GM12878 (cell line): Measurements from ENCODE around the gene PCSK5. TPM values are rescaled to one million over a fixed set of nuclear protein-coding genes. Genes with fewer than 3 reads are reported as not detected.

Experiments
- ATAC-seq: fragments of 200-7000 bp; cut with Tn5 transposase; 3 replicates; pipeline ENCODE4 v1.9.1; 2020; ENCODE audit warnings: mild to moderate bottlenecking, moderate library complexity
- BruUV-seq: library from RNA; stranded (reverse); fragments of 400-500 nt; replicated peaks from 2 replicates; lab custom pipeline; 2021; lab: Mats Ljungman, UMichigan
- CTCF ChIA-PET: fragments of 300-600 bp; sonication (Branson Sonifier 250); formaldehyde crosslinking; extraction: SDS; loops from one replicate; lab custom pipeline; 2021; ENCODE audit warnings: inconsistent platforms; lab: Yijun Ruan, JAX
- POLR2A ChIA-PET: fragments of 350-600 bp; formaldehyde crosslinking; extraction: SDS; loops from one replicate; lab custom pipeline; 2021; ENCODE audit warnings: inconsistent platforms; lab: Charles Lee
- RAD21 ChIA-PET: fragments of 300-600 bp; sonication (Branson Sonifier 250); formaldehyde crosslinking; loops from one replicate; lab custom pipeline; 2023; ENCODE audit warnings: antibody characterized with exemption; ENCODE audit not compliant: unreplicated experiment; lab: Charles Lee
- SMC1A ChIA-PET: fragments of 300-600 bp; sonication (Branson Sonifier 250); formaldehyde crosslinking; loops from one replicate; lab custom pipeline; 2023; ENCODE audit not compliant: unreplicated experiment, uncharacterized antibody; lab: Charles Lee
- DNase-seq: peaks from one replicate; pipeline ENCODE4 v3.0.0-alpha.2; 2011; ENCODE audit warnings: low read depth, low spot score
- FAIRE-seq: peaks from 3 replicates; lab custom pipeline; 2011; peaks lifted over from hg19 to GRCh38; lab: Jason Lieb, UNC
- H2AFZ ChIP-seq: 2 replicates; pipeline ENCODE4 v1.6.0; 2011; ENCODE audit warnings: low read depth, low read length, control low read depth; ENCODE audit not compliant: control insufficient read depth
- H3K27ac ChIP-seq: 2 replicates; pipeline ENCODE4 v1.5.1; 2011; ENCODE audit warnings: control low read depth; ENCODE audit not compliant: control insufficient read depth, insufficient read depth
- H3K27me3 ChIP-seq, 2 experiments: replicated peaks in 1 of 2; 2 replicates each; pipeline versions ENCODE4 v1.6.0 to v1.6.1; 2011; ENCODE audit warnings: low read length in 1 of 2; ENCODE audit not compliant: control insufficient read depth in 2 of 2, insufficient read depth in 2 of 2
- H3K36me3 ChIP-seq, 2 experiments: 2 replicates each; pipeline ENCODE4 v1.5.1; 2011; ENCODE audit warnings: low read length in 1 of 2; ENCODE audit not compliant: control insufficient read depth in 2 of 2, insufficient read depth in 2 of 2
- H3K4me1 ChIP-seq: 2 replicates; pipeline ENCODE4 v1.6.1; 2011; ENCODE audit warnings: mild to moderate bottlenecking, low read length, moderate library complexity, mixed read lengths; ENCODE audit not compliant: control insufficient read depth, insufficient read depth
- H3K4me2 ChIP-seq: 2 replicates; pipeline ENCODE4 v1.6.0; 2011; ENCODE audit warnings: control low read depth; ENCODE audit not compliant: control insufficient read depth, insufficient read depth
- H3K4me3 ChIP-seq: fragments of 200-600 bp; sonication (generic); 2 replicates; pipeline ENCODE4 v1.5.1; 2016
- H3K79me2 ChIP-seq: 2 replicates; pipeline ENCODE4 v1.6.0; 2011; ENCODE audit warnings: low read length; ENCODE audit not compliant: control insufficient read depth, insufficient read depth
- H3K9ac ChIP-seq: 2 replicates; pipeline ENCODE4 v1.8.0; 2011; ENCODE audit warnings: low read length, control low read depth, mixed read lengths; ENCODE audit not compliant: control insufficient read depth, insufficient read depth
- H3K9me3 ChIP-seq: replicated peaks from 3 replicates; pipeline ENCODE4 v1.5.1; 2011; ENCODE audit warnings: mild to moderate bottlenecking, low read length; ENCODE audit not compliant: control insufficient read depth, insufficient read depth
- H4K20me1 ChIP-seq: 2 replicates; pipeline ENCODE4 v1.6.0; 2011; ENCODE audit not compliant: control insufficient read depth, insufficient read depth
- ATF7 ChIP-seq: fragments of 450-650 bp; IDR thresholded peaks from 2 replicates; pipeline ENCODE4 v1.6.1; 2016; ENCODE audit warnings: low read depth, mild to moderate bottlenecking
- BACH1 ChIP-seq: fragments of 450-650 bp; IDR thresholded peaks from 2 replicates; pipeline ENCODE4 v1.6.1; 2017; ENCODE audit warnings: mild to moderate bottlenecking, borderline replicate concordance
- CBX5 ChIP-seq: sonication (generic); IDR thresholded peaks from 2 replicates; pipeline ENCODE4 v1.6.1; 2016; ENCODE audit warnings: low read depth, moderate library complexity, mild to moderate bottlenecking, inconsistent platforms
- EED ChIP-seq: sonication (generic); IDR thresholded peaks from 2 replicates; pipeline ENCODE4 v1.6.1; 2016; ENCODE audit warnings: antibody characterized with exemption, low read depth
- EP300 ChIP-seq, 2 experiments: fragments of 150-350 bp in 1 of 2; IDR thresholded peaks; 2 replicates each; pipeline ENCODE4 v1.6.1; 2011 to 2012; ENCODE audit warnings: low read depth in 2 of 2, low read length in 2 of 2, borderline replicate concordance in 1 of 2, improper control_type of control experiment in 1 of 2, inconsistent platforms in 1 of 2; ENCODE audit not compliant: control insufficient read depth in 1 of 2
- HDAC6 ChIP-seq: fragments of 200-600 bp; sonication (generic); IDR thresholded peaks from one replicate; pipeline ENCODE4 v1.8.0; 2017; ENCODE audit warnings: antibody characterized with exemption; ENCODE audit not compliant: unreplicated experiment
- IRF4 ChIP-seq: IDR thresholded peaks from 2 replicates; pipeline ENCODE4 v1.6.1; 2011; ENCODE audit warnings: low read depth, low read length
- KAT2A ChIP-seq: conservative IDR thresholded peaks from 2 replicates; pipeline ENCODE4 v1.6.1; 2011; ENCODE audit warnings: low read depth, low read length; ENCODE audit not compliant: control insufficient read depth
- SMC3 ChIP-seq: IDR thresholded peaks from 2 replicates; pipeline ENCODE4 v1.6.1; 2011; ENCODE audit warnings: low read length, improper control_type of control experiment, borderline replicate concordance
- SPI1 ChIP-seq: IDR thresholded peaks from 2 replicates; pipeline ENCODE4 v1.6.1; 2011; ENCODE audit warnings: low read depth, mild to moderate bottlenecking, low read length, moderate library complexity, borderline replicate concordance; ENCODE audit not compliant: insufficient read depth
- TARDBP ChIP-seq: IDR thresholded peaks from 2 replicates; pipeline ENCODE4 v1.6.1; 2016; ENCODE audit warnings: borderline replicate concordance
- ZNF207 ChIP-seq: fragments of 450-650 bp; IDR thresholded peaks from 2 replicates; pipeline ENCODE4 v1.6.1; 2014; ENCODE audit warnings: antibody characterized with exemption, mild to moderate bottlenecking, borderline replicate concordance
- ZNF217 ChIP-seq: fragments of 450-650 bp; IDR thresholded peaks from 2 replicates; pipeline ENCODE4 v1.6.1; 2017; ENCODE audit warnings: antibody characterized with exemption, mild to moderate bottlenecking
- WGBS: methylation state at CpG from one replicate; pipeline ENCODE4 v1.1.6; 2016; ENCODE audit warnings: low lambda C conversion rate; ENCODE audit not compliant: insufficient replicate concordance, insufficient coverage; ENCODE audit errors: missing lambda C conversion rate; 5-methylcytosine and 5-hydroxymethylcytosine counted together
- in situ Hi-C: fragments of 300-500 bp; cut with MboI; formaldehyde crosslinking; loops from 9 replicates; pipeline ENCODE4 v1.14.3; 2018; ENCODE audit warnings: mixed read lengths
- intact Hi-C: fragments of 100-400 bp; cut with micrococcal nuclease; formaldehyde crosslinking; loops from one replicate; pipeline ENCODE4 v1.14.2; 2022; ENCODE audit not compliant: unreplicated experiment
- polyA plus RNA-seq, 11 experiments: library from polyadenylated mRNA; depleted of rRNA in 4 of 11; unstranded in 6 of 11; stranded (reverse) in 5 of 11; fragments of >200 nt; fragmentation: Nextera tagmentation in 4 of 11; fragmentation: Illumina TruSeq in 1 of 11; extraction: Ambion mirVana in 4 of 11; extraction: Trizol in 1 of 11; gene quantifications; 1 replicate in 1 of 11; 2 replicates in 10 of 11; pipeline versions ENCODE4 v1.2.1 to v1.2.3, GENCODE V29; 2011 to 2016; ENCODE audit warnings: inconsistent platforms in 2 of 11, missing spikeins in 2 of 11, low read depth in 1 of 11
- total RNA-seq, 4 experiments: library from RNA; depleted of rRNA in 3 of 4; stranded (reverse); fragments of >200 nt in 3 of 4; fragmentation: Illumina TruSeq in 1 of 4; extraction: Trizol in 1 of 4; gene quantifications; 2 replicates each; pipeline versions ENCODE4 v1.2.1 to v1.2.3, GENCODE V29; 2013 to 2021
- TF ChIP-seq, protein P1 (sequence below): IDR thresholded peaks from 2 replicates; pipeline ENCODE4 v1.6.1; 2011; ENCODE audit warnings: low read depth, mild to moderate bottlenecking, low read length, moderate library complexity, borderline replicate concordance; ENCODE audit errors: extremely low read depth
- TF ChIP-seq, protein P2 (sequence below): fragments of 450-650 bp; IDR thresholded peaks from 2 replicates; pipeline ENCODE4 v1.6.1; 2017; ENCODE audit warnings: low read depth, mild to moderate bottlenecking, moderate library complexity
- TF ChIP-seq, protein P3 (sequence below): IDR thresholded peaks from 2 replicates; pipeline ENCODE4 v1.6.1; 2011; ENCODE audit warnings: borderline replicate concordance, low read depth, mild to moderate bottlenecking, moderate library complexity, low read length; ENCODE audit not compliant: insufficient read depth, poor library complexity, severe bottlenecking

PCSK5 gene
- total and polyA plus RNA-seq, 10 of the 15 experiments (the other 5 are each of a cell fraction or from before 2014, with no cell fraction given) = 0.01 to 0.13 (median 0.04) TPM; not detected in 3

DNA sequence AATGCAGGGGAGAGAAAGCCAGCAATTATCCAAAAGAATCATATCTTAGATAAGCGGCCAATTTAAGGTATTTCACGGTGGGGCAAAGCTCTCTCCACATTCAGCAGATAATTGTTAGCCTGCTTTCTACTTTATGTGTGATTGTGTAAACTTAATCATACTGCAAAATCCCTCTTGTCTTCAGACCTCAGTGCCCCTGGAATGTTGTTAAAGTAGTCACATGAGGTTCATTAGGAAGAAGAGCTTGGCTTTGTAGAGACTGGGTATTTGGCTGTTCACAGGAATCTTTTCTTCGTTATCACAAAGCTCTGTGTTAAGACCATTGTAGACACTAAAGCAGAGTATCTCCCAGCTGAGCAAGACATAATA is 376.8 kb downstream of the PCSK5 start:
- no TSS peak for BruUV-seq
- ATAC-seq (no peak), DNase-seq (no peak), FAIRE-seq (no peak)
- no peaks in the 10 kb centered on the region for H3K79me2 ChIP-seq
- no peak overlapping the region for H3K4me3 ChIP-seq
- 12% methylated on average over 3 of the region's 3 CpGs for WGBS
- H3K4me1 ChIP-seq = no peaks in the 10 kb centered on the region
- no peak overlapping the region for H3K27ac ChIP-seq
- POLR2A ChIA-PET = no interaction called here
- CTCF ChIA-PET = no interaction called here
- intact Hi-C loops (no loop called here), in situ Hi-C loops (no loop called here)
- H3K4me2 ChIP-seq = no peak overlapping the region
- TF ChIP-seq ZNF207 (no peak), TARDBP (no peak), SMC3 (no peak), CBX5 (no peak), ZNF217 (no peak), HDAC6 (no peak), EED (no peak), IRF4 (no peak), EP300 (IDR thresholded peaks at IDR 0.05; ENCODE audit: borderline replicate concordance in 1 of 2, control insufficient read depth in 1 of 2, low read depth in 2 of 2, low read length in 2 of 2) (no peak), SPI1 (no peak), ATF7 (no peak), BACH1 (no peak), KAT2A (no peak)
- TF ChIP-seq, protein P1, sequence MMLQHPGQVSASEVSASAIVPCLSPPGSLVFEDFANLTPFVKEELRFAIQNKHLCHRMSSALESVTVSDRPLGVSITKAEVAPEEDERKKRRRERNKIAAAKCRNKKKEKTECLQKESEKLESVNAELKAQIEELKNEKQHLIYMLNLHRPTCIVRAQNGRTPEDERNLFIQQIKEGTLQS = no peak
- TF ChIP-seq, protein P2, sequence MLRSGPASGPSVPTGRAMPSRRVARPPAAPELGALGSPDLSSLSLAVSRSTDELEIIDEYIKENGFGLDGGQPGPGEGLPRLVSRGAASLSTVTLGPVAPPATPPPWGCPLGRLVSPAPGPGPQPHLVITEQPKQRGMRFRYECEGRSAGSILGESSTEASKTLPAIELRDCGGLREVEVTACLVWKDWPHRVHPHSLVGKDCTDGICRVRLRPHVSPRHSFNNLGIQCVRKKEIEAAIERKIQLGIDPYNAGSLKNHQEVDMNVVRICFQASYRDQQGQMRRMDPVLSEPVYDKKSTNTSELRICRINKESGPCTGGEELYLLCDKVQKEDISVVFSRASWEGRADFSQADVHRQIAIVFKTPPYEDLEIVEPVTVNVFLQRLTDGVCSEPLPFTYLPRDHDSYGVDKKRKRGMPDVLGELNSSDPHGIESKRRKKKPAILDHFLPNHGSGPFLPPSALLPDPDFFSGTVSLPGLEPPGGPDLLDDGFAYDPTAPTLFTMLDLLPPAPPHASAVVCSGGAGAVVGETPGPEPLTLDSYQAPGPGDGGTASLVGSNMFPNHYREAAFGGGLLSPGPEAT = no peak
- TF ChIP-seq, protein P3, sequence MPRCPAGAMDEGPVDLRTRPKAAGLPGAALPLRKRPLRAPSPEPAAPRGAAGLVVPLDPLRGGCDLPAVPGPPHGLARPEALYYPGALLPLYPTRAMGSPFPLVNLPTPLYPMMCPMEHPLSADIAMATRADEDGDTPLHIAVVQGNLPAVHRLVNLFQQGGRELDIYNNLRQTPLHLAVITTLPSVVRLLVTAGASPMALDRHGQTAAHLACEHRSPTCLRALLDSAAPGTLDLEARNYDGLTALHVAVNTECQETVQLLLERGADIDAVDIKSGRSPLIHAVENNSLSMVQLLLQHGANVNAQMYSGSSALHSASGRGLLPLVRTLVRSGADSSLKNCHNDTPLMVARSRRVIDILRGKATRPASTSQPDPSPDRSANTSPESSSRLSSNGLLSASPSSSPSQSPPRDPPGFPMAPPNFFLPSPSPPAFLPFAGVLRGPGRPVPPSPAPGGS = no peak
- no peaks in the 10 kb centered on the region for H3K27me3 ChIP-seq
- no peaks in the 10 kb centered on the region for H3K9me3 ChIP-seq
- H3K36me3 ChIP-seq = no peaks in the 10 kb centered on the region
- RAD21 ChIA-PET = no interaction called here
- no peak overlapping the region for H2AFZ ChIP-seq
- no peaks in the 10 kb centered on the region for H4K20me1 ChIP-seq
- SMC1A ChIA-PET = interaction anchor here (0.9 kb wide), 1 partner anchor 11 kb away, joined by 3 read pairs; no protein-coding TSS in a partner anchor
- H3K9ac ChIP-seq = no peak overlapping the region
